Stimulated activated CD8-positive, alpha-beta memory T cell treated with anti-CD3 and anti-CD28 coated beads, Interleukin-4, amount 100 ng/mL, for 48 hours (primary cell): ENCODE measurements around the gene PRPH.
A peak's percentile ranks its signal among the peaks of the same experiment; 100 is the strongest.
"Not testable (repeated sequence)": the region's sequence is repeated elsewhere in the genome, so short reads cannot be mapped to it uniquely, and the experiment has no call there.

Experiments
- DNase-seq: peaks from one replicate; pipeline ENCODE4 v3.0.0-alpha.2; 2020

Gene PRPH

DNA sequence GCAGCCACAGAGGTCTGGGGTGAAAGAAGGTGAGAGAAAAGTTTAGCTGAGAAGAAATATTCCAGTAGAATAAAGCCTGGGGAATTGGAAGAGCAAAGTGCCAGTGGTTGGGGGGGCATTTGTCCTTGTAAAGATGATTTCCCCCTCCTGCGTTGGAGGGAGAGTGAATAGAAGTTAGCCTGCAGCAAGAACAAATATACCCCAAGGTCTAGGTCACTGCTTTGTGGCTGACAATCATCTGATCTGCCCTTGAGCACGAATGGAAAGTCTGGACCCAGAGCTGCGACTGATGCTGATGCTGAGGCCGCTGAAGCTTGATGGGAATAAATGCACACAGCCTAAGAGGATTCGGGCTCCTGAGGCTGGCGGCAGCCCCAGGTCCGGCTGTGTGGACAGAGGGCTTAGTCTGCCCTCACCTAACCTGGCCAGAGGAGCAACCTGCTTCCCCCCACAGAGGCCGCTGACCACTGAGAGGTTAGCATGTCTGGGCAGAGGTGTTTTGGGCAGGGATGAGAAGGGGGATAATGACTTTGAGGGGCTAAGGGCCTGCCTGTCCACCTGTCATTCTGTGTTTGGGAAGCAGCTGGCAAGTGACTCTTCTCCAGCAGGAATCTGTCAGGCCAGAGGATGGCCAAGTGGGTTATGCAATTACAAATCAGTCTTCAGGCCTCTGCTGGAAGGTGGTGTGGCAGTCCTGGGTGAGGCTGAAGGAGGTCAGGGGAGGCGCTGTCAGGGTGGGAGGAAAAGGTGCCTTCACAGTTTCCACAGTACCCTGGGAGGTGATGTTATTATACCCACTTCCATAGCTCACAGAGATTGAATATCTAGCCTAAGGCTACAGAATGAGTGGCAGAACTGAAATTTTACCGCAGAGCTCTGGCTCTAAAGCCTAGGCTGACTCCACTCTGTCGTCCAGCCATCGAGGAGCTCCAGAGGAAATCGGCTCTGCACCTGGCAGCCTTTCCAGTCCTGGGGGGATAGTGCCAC lies 18.4 kb upstream of the PRPH start:
- no peak for DNase-seq

DNA sequence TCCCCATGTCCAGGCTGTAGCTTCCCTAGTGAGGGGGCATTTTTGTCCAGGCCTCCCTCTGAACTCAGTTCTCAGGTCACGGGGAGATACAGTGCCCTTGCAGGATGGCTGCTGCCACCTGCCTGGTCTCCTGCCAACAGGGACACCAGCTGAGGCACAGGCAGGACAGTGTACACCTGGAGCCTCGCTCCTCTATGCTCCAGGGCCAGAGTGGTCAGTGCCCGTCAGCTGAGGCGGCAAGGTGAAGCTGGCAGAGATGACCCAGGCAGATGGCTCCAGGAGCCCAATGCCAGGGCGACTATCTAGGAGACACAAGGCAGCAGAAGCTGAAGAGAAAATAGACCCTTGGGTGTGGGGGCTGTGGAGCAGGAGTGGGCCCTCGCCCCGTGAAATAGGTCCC lies 17.5 kb upstream of the PRPH start:
- DNase-seq: no peak

DNA sequence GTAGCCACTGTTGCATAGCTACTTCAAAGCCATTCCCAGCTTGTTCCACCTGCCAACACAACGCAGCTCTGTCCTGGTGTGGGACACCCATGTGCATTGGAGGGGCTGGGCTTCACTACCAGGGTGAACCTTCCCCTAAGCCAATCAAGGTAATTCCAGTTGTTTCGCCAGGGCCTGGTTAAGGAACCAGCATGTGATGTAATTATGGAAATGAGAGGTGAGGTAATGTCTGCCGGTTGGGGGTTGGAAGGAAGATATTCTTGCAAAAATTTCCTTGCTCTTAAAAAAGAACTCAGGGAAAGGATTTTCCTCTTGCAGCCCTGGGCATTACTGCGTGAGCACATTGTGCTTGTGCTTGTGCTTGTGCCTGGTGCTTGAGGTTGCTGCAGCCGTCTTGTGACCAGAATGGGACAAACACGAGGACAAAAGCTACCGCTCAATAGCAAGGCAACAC lies 15.2 kb upstream of the PRPH start:
- DNase-seq: no peak

DNA sequence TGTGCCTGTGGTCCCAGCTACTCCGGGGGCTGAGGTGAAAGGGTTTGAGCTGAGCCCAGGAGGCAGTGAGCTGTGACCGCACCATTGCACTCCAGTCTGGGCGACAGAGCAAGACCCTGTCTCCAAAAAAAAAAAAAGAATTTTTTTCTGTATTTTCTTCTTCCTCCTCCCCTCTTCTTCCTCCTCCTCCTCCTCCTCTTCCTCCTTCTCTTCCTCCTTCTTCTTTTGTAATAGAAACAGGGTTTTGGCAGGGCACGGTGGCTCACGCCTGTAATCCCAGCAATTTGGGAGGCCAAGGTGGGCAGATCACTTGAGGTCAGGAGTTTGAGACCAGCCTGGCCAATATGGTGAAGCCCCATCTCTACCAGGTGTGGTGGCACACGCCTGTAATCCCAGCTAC lies 14.4 kb upstream of the PRPH start:
- DNase-seq: not testable (repeated sequence)

DNA sequence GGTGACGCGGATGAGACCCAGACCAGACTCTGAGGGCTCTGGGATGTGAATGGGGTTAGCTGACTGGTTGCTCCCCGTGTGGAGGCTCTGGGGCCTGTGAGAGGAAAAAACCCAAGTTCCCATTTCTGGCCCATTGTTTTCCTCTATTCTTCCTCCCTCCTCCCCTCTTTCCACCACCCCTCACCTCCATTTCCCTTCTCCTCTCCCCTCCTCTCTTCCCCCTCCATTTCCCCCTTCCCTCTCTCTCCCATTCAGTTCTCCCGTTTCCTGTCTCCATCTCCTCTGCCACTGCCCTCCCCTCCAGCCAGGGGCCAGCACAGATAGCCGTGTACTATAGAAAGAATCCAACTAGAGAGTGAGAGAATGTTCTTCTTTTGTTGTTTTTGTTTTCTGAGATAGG lies 12.6 kb upstream of the PRPH start:
- DNase-seq: no peak

DNA sequence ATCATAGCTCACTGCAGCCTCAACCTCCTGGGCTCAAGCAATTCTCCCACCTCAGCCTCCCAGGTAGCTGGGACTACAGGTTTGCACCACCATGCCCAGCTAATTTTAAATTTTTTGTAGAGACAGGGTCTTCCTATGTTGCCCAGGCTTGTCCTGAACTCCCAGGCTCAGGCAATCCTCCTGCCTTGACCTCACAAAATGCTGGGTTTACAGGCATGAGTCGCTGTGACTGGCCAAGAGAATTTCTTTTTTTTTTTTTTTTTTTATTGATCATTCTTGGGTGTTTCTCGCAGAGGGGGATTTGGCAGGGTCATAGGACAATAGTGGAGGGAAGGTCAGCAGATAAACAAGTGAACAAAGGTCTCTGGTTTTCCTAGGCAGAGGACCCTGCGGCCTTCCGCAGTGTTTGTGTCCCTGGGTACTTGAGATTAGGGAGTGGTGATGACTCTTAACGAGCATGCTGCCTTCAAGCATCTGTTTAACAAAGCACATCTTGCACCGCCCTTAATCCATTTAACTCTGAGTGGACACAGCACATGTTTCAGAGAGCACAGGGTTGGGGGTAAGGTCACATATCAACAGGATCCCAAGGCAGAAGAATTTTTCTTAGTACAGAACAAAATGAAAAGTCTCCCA lies 12.1 kb upstream of the PRPH start:
- not testable (repeated sequence) for DNase-seq

DNA sequence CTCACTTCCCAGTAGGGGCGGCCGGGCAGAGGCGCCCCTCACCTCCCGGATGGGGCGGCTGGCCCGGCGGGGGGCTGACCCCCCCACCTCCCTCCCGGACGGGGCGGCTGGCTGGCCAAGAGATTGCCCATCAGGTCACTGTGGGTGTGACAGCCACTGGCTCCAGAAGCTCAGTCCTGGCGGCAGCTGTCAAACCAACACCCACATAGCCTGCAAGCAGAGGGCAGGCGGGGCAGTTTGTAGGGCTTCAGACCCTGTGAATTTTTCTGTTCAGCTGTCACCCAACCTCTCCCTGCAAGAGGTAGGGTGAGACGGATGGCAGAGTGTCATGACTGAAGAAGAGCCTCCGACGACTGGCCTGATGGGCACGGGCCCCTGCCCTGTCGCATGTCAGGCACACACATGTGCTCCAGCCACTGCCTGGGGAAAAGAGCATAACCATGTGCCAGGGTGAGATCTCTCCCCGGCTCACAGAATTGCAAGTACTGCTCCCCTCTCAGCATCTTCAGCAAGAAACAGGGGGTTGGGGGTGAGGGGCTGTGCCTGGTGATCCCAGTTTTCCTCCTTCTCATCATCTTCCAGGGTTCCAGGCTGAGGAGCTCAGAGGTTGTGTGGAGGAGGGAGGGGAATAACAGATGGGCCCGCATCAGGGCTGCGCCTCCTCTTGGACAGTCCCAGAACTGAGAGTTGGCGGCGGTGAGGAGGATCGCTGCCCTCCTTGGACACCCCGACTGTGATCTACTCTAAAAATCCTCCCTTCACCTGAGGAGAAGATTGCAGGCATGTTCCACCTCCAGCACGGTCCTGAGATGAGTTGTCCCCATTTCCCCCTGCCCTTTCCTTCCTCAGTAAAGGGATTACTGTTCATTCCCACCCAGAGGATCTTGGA lies 11.2 kb upstream of the PRPH start:
- DNase-seq: no peak

DNA sequence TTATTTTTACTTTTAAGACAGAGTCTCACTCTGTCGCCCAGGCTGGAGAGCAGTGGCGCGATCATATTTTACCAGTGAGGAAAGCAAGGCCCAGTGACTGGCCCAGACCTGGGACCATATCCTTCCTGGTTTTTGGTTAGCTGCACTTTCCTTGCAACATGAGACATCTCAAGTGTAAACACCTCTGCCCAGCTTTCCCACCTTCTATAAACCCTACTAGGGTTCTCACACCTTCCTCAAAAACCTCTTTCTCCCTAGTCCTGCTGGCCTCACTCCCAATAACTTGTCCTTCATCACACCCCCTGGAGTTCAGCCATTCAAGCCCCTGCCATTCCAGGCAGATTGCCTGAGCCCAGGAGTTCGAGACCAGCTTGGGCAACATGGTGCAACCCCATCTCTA lies 10.3 kb upstream of the PRPH start:
- DNase-seq: no peak

DNA sequence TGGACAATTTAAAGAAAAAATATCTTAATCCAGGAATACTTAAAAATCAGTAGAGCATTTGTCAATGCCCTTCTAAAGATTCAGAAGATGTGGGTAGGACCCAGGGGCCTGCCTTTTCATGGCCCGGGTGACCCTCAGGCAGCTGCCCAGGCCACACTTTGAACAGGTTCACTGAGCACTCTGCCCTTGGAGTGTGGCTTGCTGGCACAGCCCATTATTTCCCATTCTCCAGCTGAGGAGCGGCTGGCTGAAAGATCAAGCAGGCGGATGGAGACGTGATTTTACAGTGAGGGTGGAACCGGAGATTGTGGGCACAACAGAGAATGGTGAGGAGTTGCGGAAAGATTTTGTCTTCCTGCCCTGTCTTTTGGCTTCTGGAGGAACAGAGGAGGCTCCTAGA lies 7.1 kb upstream of the PRPH start:
- DNase-seq: no peak

DNA sequence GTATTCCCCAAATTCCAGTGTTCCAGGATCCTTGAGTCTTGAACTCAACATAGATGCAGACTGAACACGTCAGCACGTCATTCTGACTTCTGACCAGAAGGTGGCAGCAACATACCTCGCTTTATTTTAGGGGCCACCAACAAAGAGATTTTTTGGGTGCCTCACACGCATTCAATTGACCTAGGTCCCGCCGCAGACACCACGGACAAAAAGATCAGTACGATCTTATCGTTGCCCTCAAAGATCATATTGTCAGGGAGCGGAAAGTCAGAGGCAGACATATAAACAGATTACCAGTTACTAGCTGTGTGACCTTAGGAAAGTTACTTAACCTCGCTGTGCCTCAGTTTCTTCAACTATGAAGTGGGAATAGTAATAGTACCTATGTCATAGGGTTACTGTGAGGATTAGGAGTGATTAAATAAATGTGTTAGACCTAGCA lies 6.5 kb upstream of the PRPH start:
- DNase-seq: peak; percentile 80

DNA sequence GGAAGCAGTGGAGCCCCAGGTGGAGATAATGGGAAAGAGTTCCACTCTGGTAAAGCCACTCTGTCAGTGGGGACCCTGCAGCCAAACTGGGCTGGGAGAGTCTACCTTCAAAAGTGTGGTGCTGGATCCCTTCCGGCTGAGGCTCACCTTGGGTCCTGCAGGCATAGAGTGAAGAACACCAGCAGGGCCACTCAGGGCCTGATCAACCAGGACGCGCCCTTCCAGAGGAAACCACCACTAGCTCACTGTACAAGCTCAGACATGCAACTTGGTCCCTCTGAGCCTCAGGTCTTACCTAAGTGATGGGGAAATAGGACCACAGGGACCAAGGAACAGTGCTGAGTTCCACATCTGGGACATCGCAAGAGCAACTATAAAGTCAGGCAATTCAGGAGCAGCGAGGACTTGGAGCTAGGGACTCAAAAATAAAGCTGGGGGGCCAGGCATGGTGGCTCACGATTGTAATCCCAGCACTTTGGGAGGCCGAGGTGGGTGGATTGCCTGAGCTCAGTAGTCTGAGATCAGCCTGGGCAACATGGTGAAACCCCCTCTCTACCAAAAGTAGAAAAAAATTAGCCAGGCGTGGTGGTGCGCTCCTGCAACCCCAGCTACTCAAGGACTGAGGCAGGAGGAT lies 5.9 kb upstream of the PRPH start:
- no peak for DNase-seq

DNA sequence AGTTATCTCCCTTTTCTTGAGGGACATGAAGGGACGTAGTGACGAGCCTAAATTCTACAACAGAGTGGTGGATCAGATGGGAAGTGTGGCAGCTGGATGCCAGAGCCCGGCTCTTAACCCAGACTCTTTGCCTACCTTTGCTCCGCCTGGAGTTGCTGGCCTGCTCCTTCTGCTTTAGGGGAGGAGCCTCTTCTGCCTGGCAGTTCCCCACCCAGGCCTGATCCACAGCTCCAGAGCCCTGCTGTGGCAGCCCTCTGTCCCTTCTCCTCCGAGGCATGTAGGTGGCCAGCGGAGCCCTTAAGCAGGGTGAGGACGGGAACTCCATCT lies 2.3 kb upstream of the PRPH start:
- no peak for DNase-seq

DNA sequence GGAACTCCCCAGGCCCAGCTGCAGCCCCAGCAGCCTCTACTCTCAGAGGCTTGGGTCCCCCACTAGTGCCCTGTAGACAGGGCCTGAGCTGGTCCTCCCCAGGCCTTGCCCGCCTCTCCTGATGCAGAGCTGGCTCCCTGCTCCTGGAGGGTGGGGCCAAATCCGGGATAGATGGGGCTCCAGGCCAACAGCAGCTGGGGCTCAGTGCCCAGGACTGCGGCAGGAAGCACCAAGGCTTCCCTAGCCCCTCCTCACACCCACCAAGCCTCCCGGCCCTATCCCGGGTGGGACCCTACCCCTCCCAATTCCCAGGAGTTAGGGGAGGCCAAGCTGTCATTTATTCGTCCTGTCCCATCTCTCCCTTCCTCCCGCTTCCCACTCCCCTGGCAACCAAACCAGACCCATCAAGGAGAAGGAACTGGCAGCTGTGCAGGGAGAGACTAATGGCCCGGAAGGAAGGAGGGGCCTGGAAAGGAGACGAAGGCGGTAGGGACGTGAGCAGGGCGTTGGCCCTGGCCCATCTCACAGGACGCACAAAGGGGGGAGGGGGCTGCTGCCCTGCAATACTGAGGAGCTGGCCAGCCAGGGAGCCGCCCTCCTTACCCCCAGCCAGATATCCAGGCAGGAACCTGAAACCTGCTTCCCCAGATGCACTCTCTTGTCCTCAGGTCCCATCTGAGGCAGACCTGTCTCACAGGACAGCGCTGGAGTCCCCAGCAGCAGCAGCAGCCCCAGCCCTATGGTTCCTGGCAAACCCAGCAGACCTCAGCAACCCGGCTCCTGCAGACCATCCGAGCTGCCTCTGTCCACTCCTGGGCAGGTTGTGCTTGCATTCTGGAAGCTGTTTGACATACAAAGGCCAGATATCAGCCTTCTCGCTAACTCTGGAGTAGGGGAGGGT lies 1.6 kb upstream of the PRPH start:
- no peak for DNase-seq

DNA sequence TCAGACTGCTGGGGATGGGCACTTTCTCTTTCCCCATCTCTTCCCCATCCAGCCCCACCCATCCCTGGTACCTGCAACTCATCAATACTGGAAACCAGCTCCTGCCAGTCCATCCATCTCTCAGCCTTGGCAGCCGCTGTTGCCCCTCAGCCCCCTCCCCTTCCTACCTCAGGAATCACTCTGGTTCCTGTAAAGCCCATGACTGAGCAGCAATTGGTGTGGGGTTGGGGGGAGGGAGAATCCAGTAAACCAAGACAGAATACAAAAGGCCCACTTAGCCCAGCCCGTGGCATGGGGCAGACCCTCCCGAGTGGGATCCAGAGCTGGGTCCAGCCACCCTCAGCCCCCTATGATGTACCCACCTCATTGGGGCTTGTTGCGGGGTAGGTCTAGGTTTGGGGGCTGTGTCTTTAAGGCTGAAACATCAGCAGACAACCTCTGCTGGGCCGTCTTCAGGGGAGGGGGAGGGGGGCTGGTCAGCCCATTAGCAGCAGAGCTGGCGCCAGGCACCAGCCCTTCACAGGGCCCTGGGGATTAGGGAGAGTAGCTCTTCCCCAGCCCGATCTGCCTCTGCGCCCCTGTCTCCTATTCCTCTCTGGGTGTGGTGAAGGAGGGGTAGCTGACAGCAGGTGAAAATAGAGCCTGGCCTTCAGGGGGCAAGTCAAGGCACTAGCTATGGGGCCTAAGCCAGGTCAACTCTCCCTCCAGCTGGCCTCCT lies 702 bp upstream of the PRPH start:
- DNase-seq: no peak

DNA sequence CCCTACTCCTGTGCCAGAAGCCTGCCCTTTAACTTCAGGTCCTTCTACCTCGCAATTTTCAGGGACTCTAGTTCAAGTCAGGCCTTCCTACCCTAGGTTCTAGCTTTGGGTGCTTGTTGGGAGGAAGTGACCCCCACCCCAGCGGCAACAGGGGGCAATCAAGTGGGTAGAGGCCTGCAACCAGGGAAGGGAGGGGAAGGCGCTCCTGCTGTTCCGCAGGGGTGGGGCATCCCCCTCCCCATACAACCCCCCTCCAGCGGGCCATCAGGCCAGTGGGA lies 204 bp upstream of the PRPH start:
- DNase-seq: no peak

DNA sequence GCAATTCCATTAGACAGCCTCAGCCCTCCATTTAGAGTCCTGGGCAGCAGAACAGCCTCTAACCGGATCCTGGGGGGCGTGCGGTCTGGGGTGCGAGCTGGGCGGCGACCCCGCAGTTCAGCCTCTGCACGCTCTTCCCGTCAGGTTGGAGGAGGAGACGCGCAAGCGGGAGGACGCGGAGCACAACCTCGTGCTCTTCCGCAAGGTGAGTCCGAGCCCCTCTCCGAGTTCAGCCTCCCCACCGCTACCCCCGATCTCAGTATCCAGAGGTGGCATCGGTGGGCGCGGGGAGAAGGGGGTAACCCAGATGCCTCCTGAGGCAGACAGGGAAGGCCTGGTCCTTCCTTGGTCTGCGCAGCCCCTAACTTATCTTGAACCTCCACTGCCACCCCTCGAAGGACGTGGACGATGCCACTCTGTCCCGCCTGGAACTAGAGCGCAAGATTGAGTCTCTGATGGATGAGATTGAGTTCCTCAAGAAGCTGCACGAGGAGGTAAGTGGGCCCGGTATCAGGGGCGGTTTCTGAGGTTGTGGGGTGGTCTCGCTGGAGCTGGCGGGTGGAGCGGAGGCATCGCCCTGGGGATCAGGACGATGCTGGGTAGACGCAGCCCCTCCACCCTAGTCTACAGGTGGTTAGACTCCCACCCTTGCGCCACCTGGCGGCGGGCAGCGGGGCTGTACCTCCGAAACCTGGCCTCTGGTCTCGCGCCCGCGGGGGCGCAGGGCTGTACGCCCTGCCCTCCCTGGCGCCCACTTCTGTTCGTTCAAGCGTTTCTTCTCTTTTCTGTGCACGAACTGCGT lies 1.3 kb downstream of the PRPH start:
- peak; percentile 84 for DNase-seq

DNA sequence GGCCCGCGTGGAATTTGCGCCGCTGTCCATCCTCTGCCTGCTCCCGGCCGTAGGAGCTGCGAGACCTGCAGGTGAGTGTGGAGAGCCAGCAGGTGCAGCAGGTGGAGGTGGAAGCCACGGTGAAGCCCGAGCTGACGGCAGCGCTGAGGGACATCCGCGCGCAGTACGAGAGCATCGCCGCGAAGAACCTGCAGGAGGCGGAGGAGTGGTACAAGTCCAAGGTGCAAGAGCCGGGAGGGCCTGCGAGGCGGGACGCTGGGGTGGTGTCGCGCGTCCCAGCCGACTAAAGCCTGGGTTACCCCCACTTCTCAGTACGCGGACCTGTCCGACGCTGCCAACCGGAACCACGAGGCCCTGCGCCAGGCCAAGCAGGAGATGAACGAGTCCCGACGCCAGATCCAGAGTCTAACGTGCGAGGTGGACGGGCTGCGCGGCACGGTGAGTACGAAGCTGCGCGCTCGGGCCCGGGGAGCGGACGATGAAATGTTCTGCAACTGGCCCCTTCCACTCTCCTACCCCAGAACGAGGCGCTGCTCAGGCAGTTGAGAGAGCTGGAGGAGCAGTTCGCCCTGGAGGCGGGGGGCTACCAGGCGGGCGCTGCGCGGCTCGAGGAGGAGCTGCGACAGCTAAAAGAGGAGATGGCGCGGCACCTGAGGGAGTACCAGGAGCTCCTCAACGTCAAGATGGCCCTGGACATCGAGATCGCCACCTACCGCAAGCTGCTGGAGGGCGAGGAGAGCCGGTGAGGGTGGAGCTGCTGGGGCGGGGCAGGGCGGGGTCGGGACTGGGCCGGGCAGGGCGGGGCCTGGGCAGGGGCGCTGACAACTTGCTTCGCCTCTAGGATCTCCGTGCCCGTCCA lies 2.1 kb downstream of the PRPH start:
- peak; percentile 62 for DNase-seq

DNA sequence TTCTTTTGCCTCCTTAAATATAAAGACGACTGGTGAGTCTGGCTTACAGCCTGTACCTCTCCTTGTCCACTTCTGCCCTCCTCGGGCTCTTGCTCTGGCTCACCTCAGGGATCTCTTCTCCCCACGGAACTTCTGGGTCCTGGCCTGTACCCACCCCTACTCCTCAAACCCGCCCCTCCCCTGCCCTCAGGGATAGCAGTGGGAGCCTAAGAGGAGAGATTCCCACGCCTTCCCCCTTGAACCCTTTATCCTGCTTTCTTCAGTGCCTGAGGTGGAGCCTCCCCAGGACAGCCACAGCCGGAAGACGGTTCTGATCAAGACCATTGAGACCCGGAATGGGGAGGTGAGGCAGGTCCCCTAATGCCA lies 2.7 kb downstream of the PRPH start:
- DNase-seq: no peak

DNA sequence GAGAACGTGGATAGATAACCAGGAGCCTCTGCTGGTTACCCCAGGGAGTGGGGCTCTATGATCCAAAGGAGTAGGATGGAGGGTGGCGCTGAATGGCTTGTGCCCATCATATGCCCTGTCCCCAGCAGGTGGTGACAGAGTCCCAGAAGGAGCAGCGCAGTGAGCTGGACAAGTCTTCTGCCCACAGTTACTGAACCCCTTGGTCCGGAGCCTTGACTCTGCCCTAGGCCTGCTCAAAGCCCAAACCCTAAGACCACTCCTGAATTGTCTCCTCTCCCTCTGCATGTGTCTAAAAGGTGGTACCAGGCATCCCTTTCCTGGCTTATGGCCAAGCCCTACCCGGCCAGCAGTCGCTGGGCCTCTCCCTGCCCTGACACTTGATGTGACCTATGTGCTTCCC lies 3.2 kb downstream of the PRPH start:
- no peak for DNase-seq

DNA sequence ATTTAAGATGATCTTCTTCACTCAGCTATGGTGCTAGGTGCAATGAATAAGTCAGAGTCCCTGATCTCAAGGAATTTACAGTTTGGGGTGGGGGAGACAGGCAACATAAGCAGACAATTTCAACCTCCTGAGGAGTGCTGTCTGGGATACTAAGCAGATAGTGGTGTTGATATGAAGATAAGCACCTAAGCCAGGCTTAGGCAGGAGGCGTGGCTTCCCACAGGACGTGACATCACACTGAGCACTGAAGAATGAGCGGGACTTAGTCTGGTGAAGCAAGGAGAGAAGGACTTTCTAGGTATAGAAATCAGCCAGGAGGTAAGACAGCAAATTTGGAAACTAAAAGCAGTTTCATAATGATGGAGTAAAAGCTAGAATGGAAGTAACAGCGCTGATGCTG lies 6.8 kb downstream of the PRPH start:
- peak; percentile 72 for DNase-seq
